ENCODE measurements around the gene LCN2. TPM values are rescaled to one million over a fixed set of nuclear protein-coding genes. Genes with fewer than 3 reads are reported as not detected.
A peak's percentile ranks its signal among the peaks of the same experiment; 100 is the strongest.

LCN2 gene
- total RNA-seq, 1 donor, result 4.7 TPM

DNA sequence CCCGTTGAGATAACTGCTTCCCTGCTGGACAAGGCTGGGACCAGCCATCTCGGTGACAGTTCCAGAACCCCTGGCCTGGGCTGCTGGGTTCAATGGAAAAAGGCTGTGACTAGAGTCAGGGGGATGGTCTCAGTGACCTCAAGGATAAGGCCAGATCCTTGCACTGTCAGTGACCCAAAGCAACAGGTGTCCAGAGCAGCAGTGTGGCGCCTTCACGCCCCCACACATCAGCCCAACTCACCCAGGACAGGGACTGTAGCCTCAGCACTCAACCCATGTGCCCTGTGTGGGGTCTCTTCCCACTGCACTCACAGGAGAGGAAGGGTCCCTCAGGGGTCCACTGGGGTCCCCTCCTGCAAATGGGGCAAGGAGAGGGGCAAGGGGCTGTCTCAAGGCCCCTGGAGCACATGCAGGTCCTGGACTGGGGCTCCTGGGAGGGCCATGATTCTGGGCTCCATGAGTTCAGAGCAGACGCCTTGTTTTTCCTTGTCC, 698 bp upstream of the LCN2 start:
- Histone ChIP-seq H3K9me3 (ENCODE audit: low read depth, low read length) (no peaks in the 10 kb centered on the region), H3K27me3 (ENCODE audit: insufficient read depth, low read length) (no peaks in the 10 kb centered on the region), H3K4me3 (ENCODE audit: low read length) (no peak overlapping the region), H3K4me1 (ENCODE audit: insufficient read depth, low read length) (peaks cover 7% of the 10 kb centered on the region)

DNA sequence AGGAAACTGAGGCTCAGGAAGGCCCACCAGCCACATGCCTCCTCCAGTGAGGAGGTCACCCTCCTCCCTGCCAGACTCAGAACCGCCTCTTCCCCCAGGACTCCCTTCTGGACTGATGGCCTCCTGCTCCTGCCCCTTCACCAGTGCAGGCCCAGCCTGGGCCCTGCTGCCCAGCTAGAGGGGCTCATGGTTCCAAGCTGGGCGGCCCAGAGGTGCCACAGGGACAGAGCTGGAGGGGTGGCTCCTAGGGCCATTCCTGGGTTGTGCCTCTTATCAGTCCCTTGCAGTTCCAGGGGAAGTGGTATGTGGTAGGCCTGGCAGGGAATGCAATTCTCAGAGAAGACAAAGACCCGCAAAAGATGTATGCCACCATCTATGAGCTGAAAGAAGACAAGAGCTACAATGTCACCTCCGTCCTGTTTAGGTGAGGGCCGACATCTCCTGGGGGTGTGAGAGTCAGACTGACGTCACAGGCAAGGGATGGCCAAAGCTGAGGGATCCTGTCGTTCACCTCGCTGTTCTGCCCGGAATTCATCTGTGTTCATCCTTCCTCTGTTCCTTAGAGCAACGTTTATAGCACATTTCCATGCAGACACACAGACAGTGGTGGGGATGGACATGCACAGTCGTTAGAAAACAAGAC, 819 bp downstream of the LCN2 start:
- Histone ChIP-seq H3K27me3 (ENCODE audit: insufficient read depth, low read length) (no peaks in the 10 kb centered on the region), H3K4me1 (ENCODE audit: insufficient read depth, low read length) (no peaks in the 10 kb centered on the region), H3K4me3 (ENCODE audit: low read length) (no peak overlapping the region), H3K9me3 (ENCODE audit: low read depth, low read length) (no peaks in the 10 kb centered on the region)

DNA sequence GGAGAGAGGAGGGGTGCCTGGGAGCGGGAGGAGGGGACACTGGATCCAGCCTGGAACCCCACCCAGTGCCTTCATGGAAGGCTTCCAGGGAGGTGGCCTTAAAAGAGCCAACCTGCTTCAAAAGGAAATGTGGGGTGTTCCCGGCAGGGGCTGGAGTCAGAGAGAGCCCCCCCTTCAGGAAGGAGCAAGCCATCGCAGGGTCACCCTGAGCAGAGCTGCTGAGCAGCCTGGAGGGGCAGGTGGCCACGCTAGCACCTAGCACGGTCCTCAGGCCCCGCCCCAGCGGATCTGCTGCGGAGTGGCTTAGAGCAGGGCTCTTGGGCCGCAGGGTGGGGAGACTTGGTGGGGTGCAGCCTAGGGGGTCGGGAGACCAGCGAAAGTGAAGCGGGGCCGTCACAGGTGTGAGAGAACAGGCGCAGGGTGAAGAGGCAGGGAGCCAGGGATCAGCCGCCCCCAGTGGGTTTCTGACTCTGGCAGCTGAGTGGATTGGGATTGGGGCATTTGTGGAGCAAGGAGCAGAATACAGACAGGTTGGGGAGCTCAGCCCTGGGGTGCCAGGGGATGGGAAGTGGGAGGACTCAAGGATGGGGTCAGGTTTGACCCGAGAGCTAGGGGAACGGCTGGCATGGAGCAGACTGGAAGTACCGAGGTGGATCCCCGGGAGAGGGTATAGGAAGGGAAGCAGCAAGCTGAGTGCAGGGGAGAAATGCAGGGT, 1.5 kb downstream of the LCN2 start:
- no peaks in the 10 kb centered on the region for H3K4me1 ChIP-seq (ENCODE audit: insufficient read depth, low read length)
- no peaks in the 10 kb centered on the region for H3K27me3 ChIP-seq (ENCODE audit: insufficient read depth, low read length)
- no peaks in the 10 kb centered on the region for H3K9me3 ChIP-seq (ENCODE audit: low read depth, low read length)
- H3K4me3 ChIP-seq (ENCODE audit: low read length), result no peak overlapping the region

- no peaks in the 10 kb centered on the region for H3K4me1 ChIP-seq (ENCODE audit: insufficient read depth, low read length)
- H3K27me3 ChIP-seq (ENCODE audit: insufficient read depth, low read length), result no peaks in the 10 kb centered on the region
- no peaks in the 10 kb centered on the region for H3K9me3 ChIP-seq (ENCODE audit: low read depth, low read length)
- no peak overlapping the region for H3K4me3 ChIP-seq (ENCODE audit: low read length)
Measured at GRCh38 chr9:128151309-128152132, 2.3 kb downstream of the LCN2 start.

- Histone ChIP-seq H3K4me1 (ENCODE audit: insufficient read depth, low read length) (no peaks in the 10 kb centered on the region), H3K27me3 (ENCODE audit: insufficient read depth, low read length) (no peaks in the 10 kb centered on the region), H3K4me3 (ENCODE audit: low read length) (no peak overlapping the region), H3K9me3 (ENCODE audit: low read depth, low read length) (no peaks in the 10 kb centered on the region)
Measured at GRCh38 chr9:128152133-128153059, 3.1 kb downstream of the LCN2 start.

DNA sequence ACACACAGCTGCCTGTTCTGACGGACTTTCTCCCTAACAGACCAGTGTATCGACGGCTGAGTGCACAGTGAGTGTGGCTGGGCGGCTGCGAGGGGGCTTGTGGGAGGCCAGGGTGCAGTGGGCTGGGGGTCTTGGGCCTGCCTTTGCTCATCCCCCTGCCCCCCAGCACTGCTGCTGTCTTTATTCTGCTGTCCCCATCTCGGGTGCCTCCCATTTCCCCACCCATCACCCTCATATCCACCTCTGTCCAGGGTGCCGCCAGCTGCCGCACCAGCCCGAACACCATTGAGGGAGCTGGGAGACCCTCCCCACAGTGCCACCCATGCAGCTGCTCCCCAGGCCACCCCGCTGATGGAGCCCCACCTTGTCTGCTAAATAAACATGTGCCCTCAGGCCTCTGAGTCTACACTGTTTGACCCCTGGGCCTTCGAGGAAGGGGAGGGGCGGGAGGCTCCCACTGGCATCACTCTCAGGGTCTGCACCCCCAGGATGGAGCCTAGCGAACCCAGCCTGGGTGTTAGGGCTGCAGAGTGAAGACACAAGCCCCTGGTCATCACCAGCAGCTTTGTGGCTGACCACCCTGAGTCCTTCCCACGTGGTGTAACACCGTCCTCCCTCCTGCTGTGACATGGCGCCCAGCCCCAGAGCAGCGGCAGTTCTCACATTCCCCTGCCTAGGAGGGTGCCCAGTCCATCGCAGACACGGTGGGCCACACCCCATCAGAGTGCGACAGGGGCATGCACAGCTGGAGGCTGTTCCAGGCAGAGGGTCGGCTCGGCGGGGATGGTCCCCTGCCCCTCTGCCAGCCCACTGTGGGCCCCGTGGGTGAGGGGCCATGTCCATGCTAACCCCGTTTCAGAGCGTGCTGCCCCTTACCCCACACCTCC, 4.0 kb downstream of the LCN2 start:
- Histone ChIP-seq H3K27me3 (ENCODE audit: insufficient read depth, low read length) (no peaks in the 10 kb centered on the region), H3K4me3 (ENCODE audit: low read length) (no peak overlapping the region), H3K4me1 (ENCODE audit: insufficient read depth, low read length) (no peaks in the 10 kb centered on the region)

GRCh38 chr9:128153947-128154695, 4.9 kb downstream of the LCN2 start:
- H3K9me3 ChIP-seq (ENCODE audit: low read depth, low read length), result no peaks in the 10 kb centered on the region
- no peak overlapping the region for H3K4me3 ChIP-seq (ENCODE audit: low read length)
- no peaks in the 10 kb centered on the region for H3K27me3 ChIP-seq (ENCODE audit: insufficient read depth, low read length)
- H3K4me1 ChIP-seq (ENCODE audit: insufficient read depth, low read length), result peaks cover under 1% of the 10 kb centered on the region

More for the DNA sequence above, 4.0 kb downstream of the LCN2 start:
- no peaks in the 10 kb centered on the region for H3K9me3 ChIP-seq (ENCODE audit: low read depth, low read length)

DNA sequence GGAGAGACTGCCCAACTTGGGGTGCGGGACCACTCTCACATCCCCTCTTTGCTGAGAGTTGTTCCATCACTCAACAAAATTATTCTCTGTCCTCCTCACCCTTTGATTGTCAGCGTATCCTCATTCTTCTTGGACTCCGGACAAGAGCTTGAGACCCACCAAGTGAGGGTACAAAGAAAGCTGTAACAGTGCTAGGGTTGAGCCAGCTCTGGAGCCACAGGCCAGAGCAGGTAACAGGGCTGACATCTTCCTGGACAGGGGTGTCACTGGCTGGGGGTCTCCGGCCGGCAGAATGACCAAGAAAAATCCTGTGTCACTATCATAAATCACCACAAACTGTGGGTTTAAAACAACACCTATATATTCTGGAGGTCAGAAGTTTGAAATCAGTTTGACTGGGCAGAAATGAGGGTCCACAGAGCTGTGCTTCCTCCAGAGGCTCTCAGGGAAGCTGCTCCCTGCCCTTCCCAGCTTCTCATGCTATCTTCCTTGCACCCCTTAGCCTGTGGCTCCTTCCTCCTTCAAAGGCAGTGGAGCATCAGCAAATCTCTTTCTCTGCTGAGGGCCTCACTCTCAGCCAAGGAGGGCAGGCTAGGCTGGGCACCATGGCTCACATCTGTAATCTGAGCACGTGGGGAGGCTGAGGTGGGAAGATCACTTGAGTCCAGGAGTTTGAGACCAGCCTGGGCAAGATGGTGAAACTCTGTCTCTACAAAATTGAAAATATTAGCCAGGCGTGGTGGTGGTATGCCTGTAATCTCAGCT, 6.7 kb downstream of the LCN2 start:
- Histone ChIP-seq H3K4me3 (ENCODE audit: low read length) (no peak overlapping the region), H3K9me3 (ENCODE audit: low read depth, low read length) (no peaks in the 10 kb centered on the region), H3K4me1 (ENCODE audit: insufficient read depth, low read length) (peaks cover 14% of the 10 kb centered on the region), H3K27me3 (ENCODE audit: insufficient read depth, low read length) (no peaks in the 10 kb centered on the region)

DNA sequence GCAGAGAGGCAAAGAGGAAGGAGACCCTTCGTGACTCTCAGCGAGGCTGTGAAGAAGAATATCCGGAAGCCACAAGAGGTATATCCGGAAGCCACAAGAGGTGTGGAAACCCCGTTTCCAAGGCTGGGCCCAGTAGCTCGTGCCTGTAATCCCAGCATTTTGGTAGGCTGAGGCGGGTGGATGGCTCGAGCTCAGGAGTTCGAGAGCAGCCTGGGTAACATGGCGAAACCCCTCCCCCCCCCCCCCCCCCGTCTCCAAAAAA, 10.2 kb downstream of the LCN2 start:
- no peaks in the 10 kb centered on the region for H3K9me3 ChIP-seq (ENCODE audit: low read depth, low read length)
- peaks cover 21% of the 10 kb centered on the region for H3K4me1 ChIP-seq (ENCODE audit: insufficient read depth, low read length)
- no peaks in the 10 kb centered on the region for H3K27me3 ChIP-seq (ENCODE audit: insufficient read depth, low read length)
- peak overlapping the region; percentile 58 for H3K4me3 ChIP-seq (ENCODE audit: low read length)

DNA sequence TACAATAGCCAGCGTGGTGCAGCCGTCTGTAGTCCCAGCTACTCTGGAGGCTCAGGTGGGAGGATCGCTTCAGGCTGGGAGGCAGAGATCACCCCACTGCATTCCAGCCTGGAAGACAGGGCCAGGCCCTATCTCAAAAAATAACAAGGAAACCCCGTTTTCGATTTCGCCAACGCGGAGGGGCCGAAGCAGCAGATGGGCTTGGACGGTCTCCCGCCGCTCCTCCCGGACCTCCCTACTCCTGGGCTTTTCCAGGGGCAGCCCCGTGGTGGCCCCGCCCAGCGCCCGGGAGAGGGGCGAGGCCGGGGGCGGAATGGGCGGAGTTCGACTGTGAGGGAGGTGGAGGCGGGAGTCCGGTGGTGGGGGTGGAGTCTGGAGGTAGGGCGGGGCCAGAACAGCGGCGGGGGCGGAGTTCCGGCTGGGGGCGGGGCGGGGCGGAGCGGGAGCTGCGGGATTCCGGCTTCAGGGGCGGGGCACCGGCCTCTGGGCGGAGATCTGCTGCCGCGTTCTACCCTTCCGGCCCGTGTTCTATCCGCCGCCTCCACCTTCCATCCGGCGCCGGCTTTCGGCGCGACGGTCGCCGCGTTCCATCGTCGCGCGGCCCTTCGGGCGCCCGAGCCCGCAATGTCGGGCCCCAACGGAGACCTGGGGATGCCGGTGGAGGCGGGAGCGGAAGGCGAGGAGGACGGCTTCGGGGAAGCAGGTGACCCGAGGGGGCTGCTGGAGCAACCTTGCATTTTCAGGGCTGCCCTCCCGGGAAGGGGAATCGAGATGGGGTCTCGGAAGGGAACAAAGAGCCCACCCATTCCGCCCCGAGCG, 10.7 kb downstream of the LCN2 start, which contains the start of gene BBLN:
BBLN (plus strand) TSS at position 482 of the 819 bp plus-strand sequence; CDS start at position 625, 143 bp downstream.
- H3K4me1 ChIP-seq (ENCODE audit: insufficient read depth, low read length), result peaks cover 21% of the 10 kb centered on the region
- peak within 1 kb of the TSS; percentile 85 for H3K4me3 ChIP-seq (ENCODE audit: low read length)

GRCh38 chr9:128160603-128160987, 11.3 kb downstream of the LCN2 start:
- Histone ChIP-seq H3K27me3 (ENCODE audit: insufficient read depth, low read length) (no peaks in the 10 kb centered on the region), H3K9me3 (ENCODE audit: low read depth, low read length) (no peaks in the 10 kb centered on the region), H3K4me3 (ENCODE audit: low read length) (peak overlapping the region; percentile 85), H3K4me1 (ENCODE audit: insufficient read depth, low read length) (peaks cover 21% of the 10 kb centered on the region)

More for the DNA sequence above, 10.7 kb downstream of the LCN2 start, which contains the start of gene BBLN:
- Histone ChIP-seq H3K9me3 (ENCODE audit: low read depth, low read length) (no peaks in the 10 kb centered on the region), H3K27me3 (ENCODE audit: insufficient read depth, low read length) (no peaks in the 10 kb centered on the region)
